ENCODE data around the gene PRKCB. TPM values are rescaled to one million over a fixed set of nuclear protein-coding genes. Genes with fewer than 3 reads are reported as not detected.

PRKCB gene
- total and polyA plus RNA-seq, 2 donors (not counting 1 experiment from before 2014, with no cell fraction given): 0.01 TPM; not detected in 1

GRCh38 chr16:23964136-23964535 is 128.4 kb downstream of the PRKCB start:
- H3K4me3 ChIP-seq (replicated peaks in 1 of 4; ENCODE audit: control extremely low read depth in 1 of 4, insufficient read depth in 1 of 4, low read depth in 3 of 4, low read length in 4 of 4): no peak overlapping the region
- DNase-seq (ENCODE audit: low read depth in 2 of 2): no peak
- H2AFZ ChIP-seq (ENCODE audit: low read length): no peak overlapping the region
- H3K9ac ChIP-seq (ENCODE audit: insufficient read depth, low read length): no peak overlapping the region
- no peaks in the 10 kb centered on the region for H3K79me2 ChIP-seq (ENCODE audit: control insufficient read depth, insufficient read depth, low read length)
- H3K36me3 ChIP-seq (ENCODE audit: control insufficient read depth, insufficient read depth, low read length): no peaks in the 10 kb centered on the region
- no peaks in the 10 kb centered on the region for H3K4me1 ChIP-seq (ENCODE audit: control insufficient read depth, extremely low read depth, insufficient read depth, low read length)
- H3K27me3 ChIP-seq (ENCODE audit: control insufficient read depth, insufficient read depth, low read length): no peaks in the 10 kb centered on the region
- no peaks in the 10 kb centered on the region for H4K20me1 ChIP-seq (ENCODE audit: control insufficient read depth, extremely low read depth, insufficient read depth, low read length)
- TF ChIP-seq, protein P1, sequence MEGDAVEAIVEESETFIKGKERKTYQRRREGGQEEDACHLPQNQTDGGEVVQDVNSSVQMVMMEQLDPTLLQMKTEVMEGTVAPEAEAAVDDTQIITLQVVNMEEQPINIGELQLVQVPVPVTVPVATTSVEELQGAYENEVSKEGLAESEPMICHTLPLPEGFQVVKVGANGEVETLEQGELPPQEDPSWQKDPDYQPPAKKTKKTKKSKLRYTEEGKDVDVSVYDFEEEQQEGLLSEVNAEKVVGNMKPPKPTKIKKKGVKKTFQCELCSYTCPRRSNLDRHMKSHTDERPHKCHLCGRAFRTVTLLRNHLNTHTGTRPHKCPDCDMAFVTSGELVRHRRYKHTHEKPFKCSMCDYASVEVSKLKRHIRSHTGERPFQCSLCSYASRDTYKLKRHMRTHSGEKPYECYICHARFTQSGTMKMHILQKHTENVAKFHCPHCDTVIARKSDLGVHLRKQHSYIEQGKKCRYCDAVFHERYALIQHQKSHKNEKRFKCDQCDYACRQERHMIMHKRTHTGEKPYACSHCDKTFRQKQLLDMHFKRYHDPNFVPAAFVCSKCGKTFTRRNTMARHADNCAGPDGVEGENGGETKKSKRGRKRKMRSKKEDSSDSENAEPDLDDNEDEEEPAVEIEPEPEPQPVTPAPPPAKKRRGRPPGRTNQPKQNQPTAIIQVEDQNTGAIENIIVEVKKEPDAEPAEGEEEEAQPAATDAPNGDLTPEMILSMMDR (conservative IDR thresholded peaks at IDR 0.05 in 1 of 2, IDR thresholded peaks at IDR 0.05 in 1 of 2; ENCODE audit: low read depth in 1 of 2, low read length in 2 of 2): no peak
- no peak for TF ChIP-seq EZH2 (IDR thresholded peaks at IDR 0.05; ENCODE audit: low read length, missing control alignments)
- no peaks in the 10 kb centered on the region for H3K9me3 ChIP-seq (ENCODE audit: control insufficient read depth, insufficient read depth, low read depth, low read length)
- H3K27ac ChIP-seq (ENCODE audit: insufficient read depth, low read length): no peak overlapping the region
- H3K4me2 ChIP-seq (ENCODE audit: extremely low read depth, insufficient read depth, low read length): no peak overlapping the region

DNA sequence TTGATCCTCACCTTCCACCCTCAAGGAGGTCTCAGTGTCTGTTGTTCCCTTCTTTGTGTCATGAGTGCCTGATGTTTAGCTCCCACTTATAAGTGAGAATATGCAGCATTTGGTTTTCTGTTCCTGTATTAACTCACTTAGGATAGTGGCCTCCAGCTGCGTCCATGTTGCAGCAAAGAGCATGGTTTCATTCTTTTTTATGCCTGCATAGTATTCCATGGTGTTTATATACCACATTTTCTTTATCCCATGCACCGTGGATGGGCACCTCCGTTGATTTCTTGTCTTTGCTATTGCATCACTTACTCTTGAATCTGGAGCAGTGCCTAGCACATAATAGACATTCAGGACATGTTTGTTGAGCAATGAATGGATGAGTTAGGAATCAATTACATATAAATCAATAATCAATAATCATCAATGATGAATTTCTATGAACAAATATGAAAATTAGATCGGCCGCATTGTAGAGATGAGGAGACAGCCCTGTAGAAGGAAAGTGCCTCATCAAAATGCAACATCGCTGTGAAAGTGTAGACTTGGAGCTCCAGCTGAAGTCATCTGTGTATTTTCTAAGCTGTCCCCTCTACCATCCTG is 129.5 kb downstream of the PRKCB start:
- H3K27me3 ChIP-seq (ENCODE audit: control insufficient read depth, insufficient read depth, low read length): no peaks in the 10 kb centered on the region
- H3K9me3 ChIP-seq (ENCODE audit: control insufficient read depth, insufficient read depth, low read depth, low read length): no peaks in the 10 kb centered on the region
- no peak overlapping the region for H3K4me3 ChIP-seq (replicated peaks in 1 of 4; ENCODE audit: control extremely low read depth in 1 of 4, insufficient read depth in 1 of 4, low read depth in 3 of 4, low read length in 4 of 4)
- TF ChIP-seq, protein P1 (conservative IDR thresholded peaks at IDR 0.05 in 1 of 2, IDR thresholded peaks at IDR 0.05 in 1 of 2; ENCODE audit: low read depth in 1 of 2, low read length in 2 of 2): no peak
- TF ChIP-seq EZH2 (IDR thresholded peaks at IDR 0.05; ENCODE audit: low read length, missing control alignments): no peak
- no peak overlapping the region for H3K9ac ChIP-seq (ENCODE audit: insufficient read depth, low read length)
- H3K4me2 ChIP-seq (ENCODE audit: extremely low read depth, insufficient read depth, low read length): no peak overlapping the region
- H3K27ac ChIP-seq (ENCODE audit: insufficient read depth, low read length): no peak overlapping the region
- H4K20me1 ChIP-seq (ENCODE audit: control insufficient read depth, extremely low read depth, insufficient read depth, low read length): no peaks in the 10 kb centered on the region
- no peak overlapping the region for H2AFZ ChIP-seq (ENCODE audit: low read length)
- H3K36me3 ChIP-seq (ENCODE audit: control insufficient read depth, insufficient read depth, low read length): no peaks in the 10 kb centered on the region
- no peak for DNase-seq (ENCODE audit: low read depth in 2 of 2)
- no peaks in the 10 kb centered on the region for H3K79me2 ChIP-seq (ENCODE audit: control insufficient read depth, insufficient read depth, low read length)
- no peaks in the 10 kb centered on the region for H3K4me1 ChIP-seq (ENCODE audit: control insufficient read depth, extremely low read depth, insufficient read depth, low read length)

DNA sequence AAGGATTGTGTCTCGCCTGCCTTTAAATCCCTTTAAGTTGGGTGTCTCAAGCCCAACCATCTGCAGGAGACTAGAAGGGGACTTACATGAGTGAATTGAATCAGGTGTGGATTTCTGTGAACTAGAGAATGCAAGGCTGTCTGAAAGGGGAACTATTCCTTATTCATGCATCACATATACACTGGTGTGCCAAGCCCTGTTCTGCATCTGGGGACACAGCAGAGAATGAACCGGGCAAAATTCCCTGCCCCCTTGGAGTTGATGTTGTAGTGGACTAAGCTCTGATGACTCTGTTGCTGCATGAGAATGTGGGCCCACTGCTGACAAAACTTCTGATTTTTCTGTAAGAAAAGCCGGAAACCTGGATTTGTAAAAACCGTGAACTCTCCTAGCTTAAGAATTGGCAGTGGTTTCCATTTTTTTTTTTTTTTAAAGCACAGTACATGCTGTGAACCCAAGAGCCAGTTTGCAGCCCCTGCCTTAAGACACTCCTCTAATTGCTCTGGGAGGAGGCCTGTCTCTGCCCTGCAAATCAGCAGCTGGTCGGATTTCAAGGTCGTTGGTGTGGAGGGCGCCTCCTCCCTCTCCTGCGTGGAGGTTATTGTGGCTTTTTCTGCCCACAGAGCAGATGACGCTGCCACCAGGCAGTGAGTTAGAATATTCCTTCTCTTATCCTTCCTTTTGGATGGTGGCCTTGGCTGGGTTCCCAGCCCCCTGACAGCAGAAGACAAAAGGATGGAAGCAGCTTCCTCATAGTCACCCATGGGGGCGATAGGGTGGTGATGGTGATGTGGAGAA is 131.0 kb downstream of the PRKCB start:
- no peak overlapping the region for H3K27ac ChIP-seq (ENCODE audit: insufficient read depth, low read length)
- H3K4me2 ChIP-seq (ENCODE audit: extremely low read depth, insufficient read depth, low read length): no peak overlapping the region
- TF ChIP-seq, protein P1 (conservative IDR thresholded peaks at IDR 0.05 in 1 of 2, IDR thresholded peaks at IDR 0.05 in 1 of 2; ENCODE audit: low read depth in 1 of 2, low read length in 2 of 2): no peak
- no peak for TF ChIP-seq EZH2 (IDR thresholded peaks at IDR 0.05; ENCODE audit: low read length, missing control alignments)
- no peaks in the 10 kb centered on the region for H3K27me3 ChIP-seq (ENCODE audit: control insufficient read depth, insufficient read depth, low read length)
- no peaks in the 10 kb centered on the region for H3K36me3 ChIP-seq (ENCODE audit: control insufficient read depth, insufficient read depth, low read length)
- H3K79me2 ChIP-seq (ENCODE audit: control insufficient read depth, insufficient read depth, low read length): no peaks in the 10 kb centered on the region
- no peaks in the 10 kb centered on the region for H3K4me1 ChIP-seq (ENCODE audit: control insufficient read depth, extremely low read depth, insufficient read depth, low read length)
- no peak overlapping the region for H3K4me3 ChIP-seq (replicated peaks in 1 of 4; ENCODE audit: control extremely low read depth in 1 of 4, insufficient read depth in 1 of 4, low read depth in 3 of 4, low read length in 4 of 4)
- H2AFZ ChIP-seq (ENCODE audit: low read length): no peak overlapping the region
- DNase-seq (ENCODE audit: low read depth in 2 of 2): no peak
- no peak overlapping the region for H3K9ac ChIP-seq (ENCODE audit: insufficient read depth, low read length)
- no peaks in the 10 kb centered on the region for H3K9me3 ChIP-seq (ENCODE audit: control insufficient read depth, insufficient read depth, low read depth, low read length)
- no peaks in the 10 kb centered on the region for H4K20me1 ChIP-seq (ENCODE audit: control insufficient read depth, extremely low read depth, insufficient read depth, low read length)
